GM18511 (cell line): Measurements from ENCODE around the gene SLC25A39.
"Not testable (repeated sequence)": the region's sequence is repeated elsewhere in the genome, so short reads cannot be mapped to it uniquely, and the experiment has no call there.

Experiments used
- ATAC-seq: cut with Tn5 transposase; IDR thresholded peaks from one replicate; pipeline ENCODE4 v1.9.1; 2021; ENCODE audit warnings: mild to moderate bottlenecking, moderate library complexity; ENCODE audit not compliant: unreplicated experiment

SLC25A39 gene

DNA sequence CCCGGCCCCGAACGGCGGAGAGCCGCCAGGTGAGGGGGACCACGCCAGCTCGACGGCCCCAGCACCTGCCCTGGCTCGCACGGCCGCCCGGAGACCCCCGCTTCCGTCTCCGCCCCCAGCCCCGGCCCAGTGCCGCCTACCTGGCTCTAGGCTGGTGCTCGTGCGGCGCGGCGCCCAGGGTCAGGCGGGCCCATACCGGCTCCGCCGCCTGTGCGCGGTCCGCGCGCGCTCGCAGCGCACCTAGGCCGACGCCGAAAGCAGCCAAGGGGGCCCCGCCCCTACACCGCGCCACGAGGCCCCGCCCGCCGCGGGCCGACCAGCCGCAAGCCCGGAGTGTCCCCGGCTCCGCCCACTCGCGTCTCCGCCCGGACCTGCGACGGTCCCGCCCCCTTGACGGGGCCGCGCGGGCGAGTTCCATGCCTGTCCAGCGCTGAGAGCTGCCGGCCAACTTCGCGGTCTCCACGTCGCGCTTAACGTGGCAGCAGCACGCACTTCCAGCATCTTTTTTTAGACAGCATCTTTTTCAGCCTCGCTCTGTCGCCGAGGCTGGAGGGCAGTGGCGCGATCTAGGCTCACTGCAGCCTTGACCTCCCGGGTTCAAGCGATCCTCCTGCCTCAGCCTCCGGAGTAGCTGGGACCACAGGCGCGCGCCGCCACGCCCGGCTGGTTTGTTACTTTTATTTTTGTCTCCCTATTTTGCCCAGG is at the start of gene SLC25A39:
Gene SLC25A39, minus strand, starts transcription at position 253 of the 705 bp plus-strand sequence. CDS start 1,261 bp downstream, outside the sequence.
- peak; percentile 68 for ATAC-seq

GRCh38 chr17:44372036-44372435 is 47.4 kb upstream of the SLC25A39 start:
- ATAC-seq = no peak

- not testable (repeated sequence) for ATAC-seq
Measured at GRCh38 chr17:44369414-44370023, 44.9 kb upstream of the SLC25A39 start.

- not testable (repeated sequence) for ATAC-seq
Measured at GRCh38 chr17:44368391-44369243, 44.0 kb upstream of the SLC25A39 start.

DNA sequence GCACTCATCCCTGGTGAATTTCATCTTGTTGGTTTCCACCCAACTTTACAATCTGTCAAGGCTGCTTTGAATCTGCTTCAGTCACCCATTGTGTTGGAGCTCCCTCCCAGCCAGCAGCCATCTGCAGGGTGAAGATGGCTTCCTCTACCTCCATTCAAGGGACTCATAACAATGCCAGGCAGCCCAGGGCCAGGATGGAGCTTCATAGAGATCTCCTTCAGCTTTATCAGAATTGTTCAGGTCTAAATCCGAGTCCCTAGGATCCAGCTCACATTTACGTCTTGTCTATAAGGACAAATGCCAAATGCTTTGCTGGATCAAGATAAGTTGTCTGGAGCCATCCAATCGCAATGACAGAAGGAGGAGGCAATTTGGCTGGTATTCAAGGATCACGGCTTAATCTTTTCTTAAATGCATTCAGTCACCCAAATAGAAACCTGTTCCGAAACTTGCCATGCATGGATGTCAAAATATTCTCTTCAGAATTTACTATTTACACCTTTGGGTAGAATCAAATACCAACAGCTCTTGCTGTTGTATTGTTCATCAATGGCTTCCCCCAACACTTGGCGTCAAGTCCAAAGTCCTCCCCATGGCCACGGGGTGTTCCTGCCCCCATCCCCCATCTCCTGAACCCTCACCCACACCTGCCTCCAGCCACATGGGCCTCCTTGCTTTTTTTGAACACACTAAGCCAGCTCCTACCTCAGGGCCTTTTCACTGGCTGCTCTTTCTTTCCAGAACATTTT is 42.8 kb upstream of the SLC25A39 start:
- no peak for ATAC-seq

DNA sequence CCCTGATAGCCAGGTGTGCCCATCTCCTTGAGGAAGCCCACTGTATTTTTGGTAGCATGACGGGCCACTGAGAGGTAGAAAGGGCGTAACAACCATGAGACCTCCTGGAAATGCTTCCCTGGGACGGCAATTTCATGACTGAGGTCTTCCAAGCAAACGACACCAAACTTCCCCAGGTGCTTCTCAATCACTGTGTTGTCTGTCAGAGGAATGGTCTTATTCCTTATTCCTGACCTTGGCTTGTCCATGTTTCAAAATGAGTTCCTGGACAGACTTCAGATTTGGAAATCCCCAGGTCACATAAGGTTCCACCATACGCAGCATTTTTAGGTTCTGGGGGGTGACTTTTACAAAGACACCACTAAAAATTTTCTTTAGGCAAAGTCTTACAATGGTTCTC is 40.4 kb upstream of the SLC25A39 start:
- ATAC-seq = not testable (repeated sequence)

DNA sequence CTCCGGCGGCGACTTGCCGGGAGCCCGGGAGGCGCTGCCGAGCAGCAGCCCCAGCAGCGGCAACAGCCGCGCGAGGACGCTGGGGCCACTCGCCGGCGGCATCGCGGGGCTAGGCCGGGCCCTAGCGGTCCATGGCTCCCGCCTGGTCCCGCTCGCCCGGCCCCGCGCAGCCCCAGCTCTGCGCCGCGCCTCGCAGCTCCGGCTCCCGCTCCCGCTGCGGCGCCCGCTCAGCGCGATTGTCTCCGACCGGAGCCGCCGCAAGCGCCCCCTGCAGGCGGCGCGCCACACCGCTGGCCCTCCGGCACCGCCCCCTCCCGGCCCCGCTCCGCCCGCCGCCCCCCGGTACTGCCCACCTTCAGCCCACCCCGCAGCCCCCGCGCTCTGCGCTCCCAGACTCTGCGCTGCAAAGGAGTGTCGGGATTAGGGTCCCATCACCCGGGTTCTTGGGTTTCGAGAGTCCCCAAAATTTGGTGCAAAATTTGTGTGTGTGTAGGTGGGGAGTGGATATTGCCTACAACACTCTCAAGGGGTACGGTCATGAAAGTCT is 39.1 kb upstream of the SLC25A39 start, which contains the start of gene FAM171A2:
Gene FAM171A2, minus strand, starts transcription at position 241 of the 547 bp plus-strand sequence. Its CDS starts 139 bp downstream, at position 102.
- no peak for ATAC-seq

GRCh38 chr17:44362949-44363612 is 38.5 kb upstream of the SLC25A39 start:
- no peak for ATAC-seq

DNA sequence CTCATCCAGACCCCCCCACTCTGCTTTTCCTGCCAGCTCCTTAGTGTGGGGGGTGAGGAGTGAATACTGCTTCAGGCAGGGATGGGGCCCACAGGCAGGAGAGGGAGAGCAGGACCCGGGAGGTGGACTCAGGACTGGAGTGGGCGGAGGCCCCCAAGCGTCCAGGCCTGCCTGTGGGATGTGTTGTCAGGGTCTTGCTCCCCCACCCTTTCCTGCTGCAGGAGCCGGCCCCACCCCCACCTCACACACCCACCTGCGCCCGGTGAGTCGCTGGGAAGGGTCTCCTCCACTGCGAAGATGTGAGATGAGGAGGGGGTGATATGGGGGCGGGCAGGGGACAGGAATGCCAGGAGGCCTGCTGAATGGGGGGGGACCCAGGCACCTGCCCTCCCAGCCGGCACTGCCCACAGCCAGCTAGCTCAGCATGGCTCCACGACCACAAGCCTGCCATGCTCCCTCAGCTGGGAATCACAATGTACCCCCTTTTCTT is 37.9 kb upstream of the SLC25A39 start:
- no peak for ATAC-seq

DNA sequence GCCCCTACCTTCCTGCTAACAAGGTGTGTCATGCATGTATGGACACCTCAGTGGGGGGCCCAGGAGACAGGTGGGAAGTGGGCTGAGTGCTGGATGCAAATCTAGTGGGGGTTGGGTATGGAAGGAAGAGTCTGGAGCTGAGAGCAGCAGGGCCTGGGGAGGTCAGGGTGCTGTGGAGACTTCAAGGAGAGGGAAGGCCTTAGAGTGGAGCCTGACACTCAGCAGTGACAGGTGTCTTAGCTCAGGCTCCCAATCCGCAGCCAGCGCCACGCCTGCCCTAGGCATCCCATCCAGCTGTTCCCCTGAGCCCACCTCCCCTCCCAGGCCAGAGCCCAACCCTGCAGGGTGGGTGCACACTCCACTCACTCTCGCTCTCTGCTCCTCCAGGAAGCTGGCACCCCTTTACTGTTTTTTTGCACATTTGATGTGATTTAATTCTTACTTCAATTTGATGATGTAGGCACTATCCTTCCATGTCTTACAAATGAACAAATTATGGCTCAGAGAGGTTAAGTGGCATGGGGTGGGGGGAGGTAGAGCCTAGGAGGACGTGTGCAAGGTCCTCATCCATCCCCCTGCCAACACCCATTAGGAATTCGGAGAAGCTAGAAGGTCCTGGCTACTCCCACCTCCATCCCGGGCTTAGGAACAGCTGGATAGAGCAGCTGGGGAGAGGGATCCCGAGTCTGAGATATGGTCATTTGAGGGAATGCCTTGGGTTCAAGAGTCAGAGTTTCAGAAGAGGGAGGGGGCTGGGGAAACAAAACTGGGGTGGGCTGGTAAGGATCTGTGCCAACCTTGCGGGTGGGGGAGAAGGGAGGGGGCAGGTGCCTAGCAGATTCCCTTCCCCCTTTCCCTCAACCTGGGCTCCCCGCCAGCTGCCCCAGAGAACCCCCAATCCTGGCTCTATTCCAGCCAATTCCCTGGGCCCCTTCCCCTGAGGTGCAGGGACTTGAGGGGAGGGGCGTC is 37.0 kb upstream of the SLC25A39 start:
- no peak for ATAC-seq

DNA sequence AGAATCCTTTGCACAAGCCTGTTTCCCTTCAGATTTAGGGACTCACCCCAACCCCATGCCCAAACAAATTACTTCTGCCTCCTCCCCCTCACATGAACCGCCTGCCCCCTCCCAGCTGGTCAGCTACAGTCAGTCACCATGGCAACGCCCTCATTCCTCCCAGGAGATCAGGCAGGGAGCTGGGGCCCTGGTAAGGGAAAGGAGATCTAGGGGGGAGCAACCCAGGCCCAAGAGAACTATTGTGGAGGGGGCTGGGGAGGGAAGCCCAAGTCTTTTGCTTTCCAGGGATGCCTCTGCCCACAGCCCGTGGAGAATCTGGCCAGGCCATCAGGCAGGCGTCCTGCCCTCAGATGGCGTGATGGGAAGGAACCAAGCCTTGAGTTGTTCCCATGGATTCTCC is 36.2 kb upstream of the SLC25A39 start:
- ATAC-seq = no peak

DNA sequence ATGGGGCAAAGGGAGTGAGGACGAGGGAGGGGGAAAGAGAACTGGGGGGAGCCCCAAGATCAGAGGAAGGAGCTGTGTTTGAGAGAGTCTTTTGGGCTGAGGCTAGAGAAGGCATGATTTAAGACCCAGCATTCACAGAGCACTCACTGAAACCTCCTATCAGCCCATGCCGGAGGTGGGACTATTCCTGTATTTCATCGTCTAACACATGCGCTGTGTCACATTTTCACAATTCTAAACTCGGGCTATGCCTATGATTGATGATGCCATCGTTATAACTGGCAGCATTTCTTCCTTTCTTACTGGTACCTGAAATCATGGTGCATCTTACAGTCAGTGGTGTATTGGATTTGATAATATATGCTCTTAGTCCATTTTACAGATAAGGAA is 35.5 kb upstream of the SLC25A39 start:
- no peak for ATAC-seq

DNA sequence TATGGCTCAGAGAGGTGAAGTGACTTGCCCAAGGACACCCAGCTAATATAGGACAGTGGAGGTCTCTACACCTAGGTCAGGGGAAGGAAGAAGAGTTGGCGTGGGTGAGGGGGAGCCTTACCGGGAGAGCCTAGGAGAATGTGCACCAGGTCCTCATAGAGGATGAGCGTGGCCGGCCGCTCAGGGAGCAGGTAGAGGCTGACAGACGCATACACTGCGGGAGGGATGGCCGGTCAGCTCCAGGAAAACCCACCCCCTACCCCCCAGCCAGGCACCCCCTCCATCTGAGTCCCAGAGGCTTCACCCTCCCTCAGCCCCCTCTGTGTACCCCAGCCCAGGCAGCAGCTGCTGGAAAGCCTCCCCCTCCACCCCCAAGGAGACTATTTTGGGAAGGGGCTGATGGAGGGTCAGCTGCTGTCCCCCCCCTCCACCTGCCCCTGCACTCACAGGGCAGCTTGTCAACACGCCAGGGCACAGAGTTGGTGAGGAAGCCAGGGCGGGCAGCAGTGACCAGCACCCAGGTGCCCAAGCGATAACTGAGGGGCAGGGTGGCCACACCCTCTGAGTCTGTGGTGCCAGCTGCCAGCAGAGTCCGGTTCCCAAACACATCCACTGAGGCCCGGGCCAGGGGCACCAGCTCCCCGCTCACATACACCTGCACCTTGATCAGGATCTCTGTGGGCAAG is 35.0 kb upstream of the SLC25A39 start:
- ATAC-seq = no peak

- no peak for ATAC-seq
Measured at GRCh38 chr17:44359006-44359405, 34.4 kb upstream of the SLC25A39 start.

DNA sequence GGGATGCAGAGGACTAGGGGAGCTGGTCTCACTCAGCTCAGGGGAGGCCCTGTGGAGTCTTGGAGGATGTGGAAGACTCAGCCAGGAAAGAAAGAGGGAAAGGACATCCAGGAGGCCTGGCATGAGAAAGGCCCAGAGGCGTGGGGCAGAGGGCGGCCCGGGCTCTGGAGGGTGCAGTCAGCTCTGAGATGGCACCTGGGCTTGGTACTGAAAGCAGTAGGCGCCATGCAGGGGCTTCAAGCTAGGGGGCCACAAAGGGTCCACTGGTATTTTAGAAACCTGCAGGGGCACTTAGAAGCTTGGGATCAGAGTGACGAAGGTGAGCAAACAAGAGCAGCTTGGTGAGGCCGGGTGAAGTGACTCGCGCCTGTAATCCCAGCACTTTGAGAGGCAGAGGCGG is 33.4 kb upstream of the SLC25A39 start:
- ATAC-seq = no peak

- no peak for ATAC-seq
Measured at GRCh38 chr17:44356241-44356640, 31.6 kb upstream of the SLC25A39 start.

- ATAC-seq = no peak
Measured at GRCh38 chr17:44355642-44356099, 31.0 kb upstream of the SLC25A39 start.
